ENCODE results near the gene SUGCT. TPM values are rescaled to one million over a fixed set of nuclear protein-coding genes. Genes with fewer than 3 reads are reported as not detected.

The SUGCT gene
- polyA plus RNA-seq, 1 of the 3 experiments (the other 2 are of a cell fraction), result 53.7 TPM

GRCh38 chr7:40199076-40199802 is 64.4 kb downstream of the SUGCT start (continued):
- TF ChIP-seq PBX3 (IDR thresholded peaks at IDR 0.05), result peak; percentile 77
- TF ChIP-seq TAF1 (IDR thresholded peaks at IDR 0.05; ENCODE audit: borderline replicate concordance, low read depth, low read length), result no peak
- no peak for TF ChIP-seq MXI1 (IDR thresholded peaks at IDR 0.05; ENCODE audit: low read depth, low read length)
- peak; percentile 90 for TF ChIP-seq CTCF (IDR thresholded peaks at IDR 0.05)
- TF ChIP-seq CHD2 (IDR thresholded peaks at IDR 0.05; ENCODE audit: low read length, partially characterized antibody), result no peak
- TF ChIP-seq RFX5 (IDR thresholded peaks at IDR 0.05; ENCODE audit: low read length), result no peak
- TF ChIP-seq EP300 (IDR thresholded peaks at IDR 0.05; ENCODE audit: borderline replicate concordance in 1 of 2, low read depth in 1 of 2, low read length in 1 of 2), result no peak; a peak in 1 of 4 replicates
- no peak for TF ChIP-seq FOXJ3 (CRISPR knock-in tag; IDR thresholded peaks at IDR 0.05)
- TF ChIP-seq FOXM1 (IDR thresholded peaks at IDR 0.05; ENCODE audit: low read depth), result no peak
- no peak for TF ChIP-seq YY1 (IDR thresholded peaks at IDR 0.05; ENCODE audit: low read depth)

- Histone ChIP-seq H3F3A (replicated peaks; ENCODE audit: insufficient read depth) (peaks cover 17% of the 10 kb centered on the region), H3K79me2 (ENCODE audit: insufficient read depth) (no peaks in the 10 kb centered on the region), H3K9ac (peak overlapping the region; percentile 69), H4K20me1 (ENCODE audit: insufficient read depth) (no peaks in the 10 kb centered on the region), H3K9me2 (no peaks in the 10 kb centered on the region), H3K4me1 (ENCODE audit: control insufficient read depth in 1 of 2, insufficient read depth in 2 of 2, low read depth in 1 of 2, low read length in 1 of 2) (peaks cover 0 to 22% of the 10 kb centered on the region in 2 experiments; a peak in 2 of 4 replicates), H3K4me3 (ENCODE audit: low read depth in 2 of 2, low read length in 1 of 2) (no peak overlapping the region), H3K4me2 (peak overlapping the region; percentile 33), H3K27me3 (ENCODE audit: insufficient read depth) (no peaks in the 10 kb centered on the region), H2AFZ (ENCODE audit: low read depth) (peak overlapping the region; percentile 9), H3K36me3 (replicated peaks in 1 of 2; ENCODE audit: control insufficient read depth in 1 of 2, insufficient read depth in 2 of 2, low read length in 1 of 2) (no peaks in the 10 kb centered on the region), H3K27ac (ENCODE audit: low read depth in 2 of 2, low read length in 1 of 2) (peak overlapping the region; percentile 77 to 92; a peak in 3 of 4 replicates), H3K9me3 (no peaks in the 10 kb centered on the region)
- WGBS (ENCODE audit: low lambda C conversion rate), result 39% methylated on average over 3 of the region's 3 CpGs
- DNase-seq, result no peak
- ChIA-PET POLR2A (no interaction called here), CTCF (interaction anchor here (0.6 to 3.5 kb wide), 3 partner anchors 15 to 246 kb away, joined by 3 to 11 read pairs (median 3); no protein-coding TSS in a partner anchor)
- TF ChIP-seq PBX3 (IDR thresholded peaks at IDR 0.05) (no peak), NRF1 (IDR thresholded peaks at IDR 0.05; ENCODE audit: low read depth, low read length) (no peak), FOSL2 (IDR thresholded peaks at IDR 0.05; ENCODE audit: borderline replicate concordance, low read depth) (0 out of 2 replicates have a peak, but pooled peaks have one; percentile 23), SIN3A (IDR thresholded peaks at IDR 0.05; ENCODE audit: borderline replicate concordance, low read depth, low read length) (no peak), MEF2A (IDR thresholded peaks at IDR 0.05; ENCODE audit: borderline replicate concordance, low read depth) (no peak), TCF12 (IDR thresholded peaks at IDR 0.05) (peak; percentile 26; the same call in 1 of the 2 replicates), RXRA (IDR thresholded peaks at IDR 0.05; ENCODE audit: borderline replicate concordance, low read depth) (no peak), RFX5 (IDR thresholded peaks at IDR 0.05; ENCODE audit: low read length) (no peak), ELF1 (IDR thresholded peaks at IDR 0.05) (no peak)
These were observed 66.0 kb downstream of the SUGCT start for GRCh38 chr7:40200791-40201190.

All from SK-N-SH (cell line).